ENCODE measurements around the gene C2orf78. TPM values are rescaled to one million over a fixed set of nuclear protein-coding genes. Genes with fewer than 3 reads are reported as not detected.

Gene C2orf78
- total and polyA plus RNA-seq, 4 donors, result not detected

- no peak for DNase-seq
- Histone ChIP-seq H3K36me3 (ENCODE audit: control insufficient read depth in 1 of 2, insufficient read depth in 2 of 2, low read length in 1 of 2) (no peaks in the 10 kb centered on the region), H3K4me1 (ENCODE audit: control insufficient read depth in 1 of 2, insufficient read depth in 2 of 2, low read length in 2 of 2) (no peaks in the 10 kb centered on the region), H3K27me3 (ENCODE audit: control insufficient read depth in 1 of 2, insufficient read depth in 2 of 2, low read length in 1 of 2) (peaks cover 0 to 1% of the 10 kb centered on the region in 2 donors), H3K9me3 (ENCODE audit: control insufficient read depth, low read length) (no peaks in the 10 kb centered on the region), H3K27ac (ENCODE audit: low read depth in 1 of 2, low read length in 2 of 2) (no peak overlapping the region), H3K4me3 (ENCODE audit: low read length in 2 of 2) (no peak overlapping the region)
- intact Hi-C loops (cut with DNase I), result no loop called here
- ATAC-seq (ENCODE audit: low FRiP score), result no peak
Observed at GRCh38 chr2:73812635-73813034, 28.7 kb downstream of the C2orf78 start.

DNA sequence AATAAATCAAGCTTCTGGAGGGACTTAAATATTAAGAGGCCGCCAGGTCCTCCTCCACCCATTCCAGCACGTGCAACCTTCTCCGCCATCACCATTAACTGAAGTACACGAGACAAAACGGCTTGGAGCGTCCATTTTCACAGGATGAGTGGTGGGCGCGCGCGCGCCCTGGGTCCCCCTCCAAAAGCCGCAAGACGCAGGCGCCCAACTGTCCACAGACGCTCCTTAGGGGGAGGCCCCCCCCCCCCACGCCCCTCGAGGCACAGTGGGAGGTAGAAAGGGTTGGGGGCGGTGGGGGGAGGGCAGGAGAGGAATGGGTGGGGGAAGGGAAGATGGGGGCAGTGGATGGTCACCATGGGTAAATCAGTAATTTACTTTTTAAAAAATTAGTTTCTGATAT is 34.3 kb downstream of the C2orf78 start:
- intact Hi-C loops (cut with DNase I), result no loop called here
- WGBS, 2 donors, result 84 to 85% methylated on average over 17 to 18 of the region's 18 CpGs

DNA sequence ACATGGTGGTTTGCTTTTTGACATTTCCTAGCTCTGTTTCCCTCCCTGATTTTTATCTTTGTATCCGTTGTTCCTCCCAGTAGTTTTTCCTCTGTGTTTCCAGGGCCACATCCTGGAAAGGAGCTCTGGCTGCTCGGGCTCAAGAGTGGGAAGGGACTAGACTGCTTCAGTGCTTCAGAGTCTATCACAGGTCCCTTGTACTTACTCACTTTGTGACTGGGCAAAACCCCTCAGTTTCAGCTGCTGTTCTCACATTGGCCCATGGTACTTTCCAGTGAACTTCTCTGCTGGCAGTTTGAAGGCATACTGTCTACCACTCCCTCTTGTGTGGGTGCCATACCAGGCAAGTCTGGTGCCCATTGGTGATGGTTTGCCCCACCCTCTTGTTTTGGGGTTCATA is 37.2 kb downstream of the C2orf78 start:
- H3K27ac ChIP-seq (ENCODE audit: low read depth in 1 of 2, low read length in 2 of 2), result no peak overlapping the region
- H3K27me3 ChIP-seq (ENCODE audit: control insufficient read depth in 1 of 2, insufficient read depth in 2 of 2, low read length in 1 of 2), result no peaks in the 10 kb centered on the region
- H3K4me3 ChIP-seq (ENCODE audit: low read length in 2 of 2), result no peak overlapping the region
- WGBS, 2 donors, result 22 to 24% methylated on average over 2 of the region's 2 CpGs
- no peak for ATAC-seq (ENCODE audit: low FRiP score)
- H3K36me3 ChIP-seq (ENCODE audit: control insufficient read depth in 1 of 2, insufficient read depth in 2 of 2, low read length in 1 of 2), result no peaks in the 10 kb centered on the region
- intact Hi-C loops (cut with DNase I), result loop anchor here in 1 of 2 donors (10.0 kb wide), 3 partner anchors 324 to 514 kb away; partner anchors contain the start of gene BOLA3
- no peaks in the 10 kb centered on the region for H3K4me1 ChIP-seq (ENCODE audit: control insufficient read depth in 1 of 2, insufficient read depth in 2 of 2, low read length in 2 of 2)
- DNase-seq, result no peak
- H3K9me3 ChIP-seq (ENCODE audit: control insufficient read depth, low read length), result no peaks in the 10 kb centered on the region

More for the DNA sequence above, 34.3 kb downstream of the C2orf78 start:
- Histone ChIP-seq H3K9me3 (ENCODE audit: control insufficient read depth, low read length) (no peaks in the 10 kb centered on the region), H3K4me3 (ENCODE audit: low read length in 2 of 2) (no peak overlapping the region), H3K27ac (ENCODE audit: low read depth in 1 of 2, low read length in 2 of 2) (no peak overlapping the region), H3K36me3 (ENCODE audit: control insufficient read depth in 1 of 2, insufficient read depth in 2 of 2, low read length in 1 of 2) (no peaks in the 10 kb centered on the region), H3K4me1 (ENCODE audit: control insufficient read depth in 1 of 2, insufficient read depth in 2 of 2, low read length in 2 of 2) (no peaks in the 10 kb centered on the region), H3K27me3 (ENCODE audit: control insufficient read depth in 1 of 2, insufficient read depth in 2 of 2, low read length in 1 of 2) (peaks cover 0 to 1% of the 10 kb centered on the region in 2 donors)
- ATAC-seq (ENCODE audit: low FRiP score) (no peak), DNase-seq (no peak)

GRCh38 chr2:73821669-73822068 is 37.7 kb downstream of the C2orf78 start:
- ATAC-seq (ENCODE audit: low FRiP score), result no peak
- intact Hi-C loops (cut with DNase I), result loop anchor here in 1 of 2 donors (10.0 kb wide), 3 partner anchors 323 to 513 kb away; partner anchors contain the start of gene BOLA3
- DNase-seq, result no peak

DNA sequence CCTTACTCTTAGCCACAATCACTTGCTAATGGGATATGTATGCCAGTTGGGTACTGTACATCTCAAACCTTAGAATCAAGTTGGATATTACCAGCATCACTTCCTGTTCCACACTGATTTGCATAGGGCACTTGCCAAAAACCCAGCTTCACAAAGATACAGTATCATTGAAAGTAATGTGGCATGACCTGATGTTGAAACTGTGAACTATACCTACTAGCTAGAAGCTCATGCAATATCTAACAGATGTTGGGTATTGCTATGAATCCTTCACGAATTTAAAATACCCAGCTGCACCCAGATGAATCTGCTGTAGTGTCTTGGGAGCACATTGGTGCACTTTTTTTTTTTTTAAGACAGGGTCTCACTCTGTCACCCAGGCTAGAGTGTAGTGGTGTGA is 38.3 kb downstream of the C2orf78 start:
- intact Hi-C loops (cut with DNase I), result loop anchor here in 1 of 2 donors (10.0 kb wide), 3 partner anchors 323 to 513 kb away; partner anchors contain the start of gene BOLA3
- DNase-seq, result no peak
- no peak overlapping the region for H3K27ac ChIP-seq (ENCODE audit: low read depth in 1 of 2, low read length in 2 of 2)
- no peaks in the 10 kb centered on the region for H3K9me3 ChIP-seq (ENCODE audit: control insufficient read depth, low read length)
- no peaks in the 10 kb centered on the region for H3K4me1 ChIP-seq (ENCODE audit: control insufficient read depth in 1 of 2, insufficient read depth in 2 of 2, low read length in 2 of 2)
- H3K4me3 ChIP-seq (ENCODE audit: low read length in 2 of 2), result no peak overlapping the region
- ATAC-seq (ENCODE audit: low FRiP score), result no peak
- no peaks in the 10 kb centered on the region for H3K36me3 ChIP-seq (ENCODE audit: control insufficient read depth in 1 of 2, insufficient read depth in 2 of 2, low read length in 1 of 2)
- H3K27me3 ChIP-seq (ENCODE audit: control insufficient read depth in 1 of 2, insufficient read depth in 2 of 2, low read length in 1 of 2), result no peaks in the 10 kb centered on the region
- 60% methylated on average over 1 of the region's 1 CpG for WGBS, 2 donors

More at GRCh38 chr2:73821669-73822068, 37.7 kb downstream of the C2orf78 start:
- Histone ChIP-seq H3K4me3 (ENCODE audit: low read length in 2 of 2) (no peak overlapping the region), H3K27ac (ENCODE audit: low read depth in 1 of 2, low read length in 2 of 2) (no peak overlapping the region), H3K27me3 (ENCODE audit: control insufficient read depth in 1 of 2, insufficient read depth in 2 of 2, low read length in 1 of 2) (no peaks in the 10 kb centered on the region), H3K36me3 (ENCODE audit: control insufficient read depth in 1 of 2, insufficient read depth in 2 of 2, low read length in 1 of 2) (no peaks in the 10 kb centered on the region), H3K9me3 (ENCODE audit: control insufficient read depth, low read length) (no peaks in the 10 kb centered on the region), H3K4me1 (ENCODE audit: control insufficient read depth in 1 of 2, insufficient read depth in 2 of 2, low read length in 2 of 2) (no peaks in the 10 kb centered on the region)
- 68 to 77% methylated on average over 2 of the region's 2 CpGs for WGBS, 2 donors

DNA sequence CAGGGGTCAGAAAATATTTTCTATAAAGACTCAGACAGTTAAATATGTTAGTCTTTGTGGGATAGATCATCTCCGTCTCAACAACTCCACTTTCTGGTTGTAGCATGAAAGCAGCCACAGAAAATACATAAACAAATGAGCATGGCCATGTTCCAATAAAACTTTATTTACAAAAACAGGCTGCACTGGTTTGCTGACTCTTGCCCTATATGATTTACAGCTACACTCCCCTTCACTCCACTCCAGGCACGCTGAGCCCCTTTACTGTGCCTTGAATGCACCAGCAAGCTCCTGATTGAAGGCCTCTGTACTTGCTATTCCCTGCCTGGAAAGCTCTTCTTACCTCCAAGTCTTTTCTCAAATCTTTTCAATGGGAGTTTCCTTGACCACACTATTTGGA is 39.0 kb downstream of the C2orf78 start:
- WGBS, 2 donors, result 86% methylated on average over 2 of the region's 2 CpGs
- Histone ChIP-seq H3K27me3 (ENCODE audit: control insufficient read depth in 1 of 2, insufficient read depth in 2 of 2, low read length in 1 of 2) (no peaks in the 10 kb centered on the region), H3K9me3 (ENCODE audit: control insufficient read depth, low read length) (no peaks in the 10 kb centered on the region), H3K36me3 (ENCODE audit: control insufficient read depth in 1 of 2, insufficient read depth in 2 of 2, low read length in 1 of 2) (no peaks in the 10 kb centered on the region), H3K27ac (ENCODE audit: low read depth in 1 of 2, low read length in 2 of 2) (no peak overlapping the region), H3K4me1 (ENCODE audit: control insufficient read depth in 1 of 2, insufficient read depth in 2 of 2, low read length in 2 of 2) (no peaks in the 10 kb centered on the region), H3K4me3 (ENCODE audit: low read length in 2 of 2) (no peak overlapping the region)
- intact Hi-C loops (cut with DNase I), result loop anchor here in 1 of 2 donors (10.0 kb wide), 3 partner anchors 322 to 512 kb away; partner anchors contain the start of gene BOLA3
- ATAC-seq (ENCODE audit: low FRiP score) (no peak), DNase-seq (no peak)

DNA sequence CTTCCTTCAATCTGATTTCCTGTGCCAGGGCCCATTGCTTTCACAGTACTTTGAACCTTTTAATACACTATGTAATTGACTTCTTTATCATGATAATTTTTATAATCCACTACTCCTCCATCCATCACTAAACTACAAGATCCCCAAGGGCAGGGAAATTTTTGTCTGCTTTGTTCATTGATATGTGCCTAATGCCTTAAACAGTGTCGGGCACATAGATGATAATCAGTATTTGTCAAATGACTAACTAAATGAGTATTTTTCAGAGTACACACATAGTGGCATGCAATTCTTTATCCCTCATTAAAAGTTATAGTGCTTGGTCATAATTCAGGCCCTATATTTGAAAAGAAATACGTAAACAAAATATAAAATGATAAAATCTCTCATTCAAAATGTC is 39.4 kb downstream of the C2orf78 start:
- DNase-seq (no peak), ATAC-seq (ENCODE audit: low FRiP score) (no peak)
- intact Hi-C loops (cut with DNase I), result loop anchor here in 1 of 2 donors (10.0 kb wide), 3 partner anchors 321 to 511 kb away; partner anchors contain the start of gene BOLA3
- Histone ChIP-seq H3K4me1 (ENCODE audit: control insufficient read depth in 1 of 2, insufficient read depth in 2 of 2, low read length in 2 of 2) (no peaks in the 10 kb centered on the region), H3K27me3 (ENCODE audit: control insufficient read depth in 1 of 2, insufficient read depth in 2 of 2, low read length in 1 of 2) (no peaks in the 10 kb centered on the region), H3K4me3 (ENCODE audit: low read length in 2 of 2) (no peak overlapping the region), H3K9me3 (ENCODE audit: control insufficient read depth, low read length) (no peaks in the 10 kb centered on the region), H3K27ac (ENCODE audit: low read depth in 1 of 2, low read length in 2 of 2) (no peak overlapping the region), H3K36me3 (ENCODE audit: control insufficient read depth in 1 of 2, insufficient read depth in 2 of 2, low read length in 1 of 2) (no peaks in the 10 kb centered on the region)
- WGBS, 2 donors, result 17% methylated on average over 2 of the region's 2 CpGs

- Histone ChIP-seq H3K27me3 (ENCODE audit: control insufficient read depth in 1 of 2, insufficient read depth in 2 of 2, low read length in 1 of 2) (no peaks in the 10 kb centered on the region), H3K27ac (ENCODE audit: low read depth in 1 of 2, low read length in 2 of 2) (no peak overlapping the region), H3K4me1 (ENCODE audit: control insufficient read depth in 1 of 2, insufficient read depth in 2 of 2, low read length in 2 of 2) (no peaks in the 10 kb centered on the region), H3K4me3 (ENCODE audit: low read length in 2 of 2) (no peak overlapping the region), H3K36me3 (ENCODE audit: control insufficient read depth in 1 of 2, insufficient read depth in 2 of 2, low read length in 1 of 2) (no peaks in the 10 kb centered on the region), H3K9me3 (ENCODE audit: control insufficient read depth, low read length) (no peaks in the 10 kb centered on the region)
- WGBS, 2 donors, result 3 to 5% methylated on average over 3 of the region's 3 CpGs
- intact Hi-C loops (cut with DNase I), result loop anchor here in 1 of 2 donors (10.0 kb wide), 3 partner anchors 321 to 511 kb away; partner anchors contain the start of gene BOLA3
- DNase-seq, result no peak
- ATAC-seq (ENCODE audit: low FRiP score), result no peak
Observed at GRCh38 chr2:73823916-73824523, 40.0 kb downstream of the C2orf78 start.

- H3K9me3 ChIP-seq (ENCODE audit: control insufficient read depth, low read length), result no peaks in the 10 kb centered on the region
- no peak overlapping the region for H3K4me3 ChIP-seq (ENCODE audit: low read length in 2 of 2)
- 59 to 75% methylated on average over 4 of the region's 4 CpGs for WGBS, 2 donors
- H3K27ac ChIP-seq (ENCODE audit: low read depth in 1 of 2, low read length in 2 of 2), result no peak overlapping the region
- H3K36me3 ChIP-seq (ENCODE audit: control insufficient read depth in 1 of 2, insufficient read depth in 2 of 2, low read length in 1 of 2), result no peaks in the 10 kb centered on the region
- DNase-seq (no peak), ATAC-seq (ENCODE audit: low FRiP score) (no peak)
- no peaks in the 10 kb centered on the region for H3K4me1 ChIP-seq (ENCODE audit: control insufficient read depth in 1 of 2, insufficient read depth in 2 of 2, low read length in 2 of 2)
- no peaks in the 10 kb centered on the region for H3K27me3 ChIP-seq (ENCODE audit: control insufficient read depth in 1 of 2, insufficient read depth in 2 of 2, low read length in 1 of 2)
- intact Hi-C loops (cut with DNase I), result loop anchor here in 1 of 2 donors (10.0 kb wide), 3 partner anchors 319 to 509 kb away; partner anchors contain the start of gene BOLA3
Observed at GRCh38 chr2:73825408-73825807, 41.4 kb downstream of the C2orf78 start.

Data from aorta (tissue), 5 donors.